H4 (cell line): ENCODE results near the gene ZFP91. TPM values are rescaled to one million over a fixed set of nuclear protein-coding genes. Genes with fewer than 3 reads are reported as not detected.

Source experiments
- DNase-seq: peaks from one replicate; pipeline ENCODE4 v3.0.0-alpha.2; 2015; ENCODE audit warnings: low spot score
- total RNA-seq: library from RNA; depleted of rRNA; stranded (reverse); fragments of >200 nt; shearing (Covaris generic); gene quantifications from 2 replicates; pipeline ENCODE4 v1.2.3, GENCODE V29; 2014

The ZFP91 gene
- total RNA-seq, 1 experiment from 2014 or later: 49.2 TPM

DNA sequence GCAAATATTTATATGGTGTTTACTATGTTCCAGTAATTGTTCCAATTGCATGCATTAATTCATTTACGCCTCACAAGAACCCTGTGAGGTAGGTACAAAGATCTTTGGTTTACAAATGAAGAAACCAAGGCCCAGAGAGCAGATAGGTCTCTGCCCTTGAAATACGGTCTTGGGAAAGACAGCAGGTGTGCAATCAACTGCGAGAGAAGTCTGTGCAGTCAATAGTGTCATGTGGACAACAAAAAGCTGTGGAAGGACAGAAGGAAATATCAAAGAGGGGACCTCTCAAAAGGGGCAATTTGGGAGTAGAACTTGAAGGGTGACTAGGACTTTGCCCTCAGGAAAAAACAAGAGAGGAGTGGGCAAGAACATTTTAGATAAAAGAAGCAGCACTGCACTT, 52.5 kb downstream of the ZFP91 start:
- no peak for DNase-seq

DNA sequence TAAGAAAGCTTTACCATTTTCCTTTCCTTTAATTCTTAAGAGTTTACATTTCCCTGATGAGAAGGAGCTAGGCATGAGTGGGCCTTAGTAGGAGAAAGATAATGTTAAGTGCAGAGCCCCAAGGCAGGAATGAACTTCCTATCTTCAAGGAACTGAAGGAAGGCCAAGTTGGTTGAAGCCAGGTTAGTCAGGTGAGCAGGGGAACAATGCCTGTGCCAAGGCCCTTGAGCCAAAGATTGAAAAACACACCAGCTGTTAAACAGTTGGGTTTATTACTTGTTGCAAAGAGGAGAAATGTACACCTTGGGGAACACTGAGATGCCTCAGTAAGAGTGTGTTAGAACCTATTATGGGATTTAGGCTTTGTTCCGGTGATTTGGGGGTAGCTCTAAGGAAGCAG, 53.6 kb downstream of the ZFP91 start:
- DNase-seq: no peak

DNA sequence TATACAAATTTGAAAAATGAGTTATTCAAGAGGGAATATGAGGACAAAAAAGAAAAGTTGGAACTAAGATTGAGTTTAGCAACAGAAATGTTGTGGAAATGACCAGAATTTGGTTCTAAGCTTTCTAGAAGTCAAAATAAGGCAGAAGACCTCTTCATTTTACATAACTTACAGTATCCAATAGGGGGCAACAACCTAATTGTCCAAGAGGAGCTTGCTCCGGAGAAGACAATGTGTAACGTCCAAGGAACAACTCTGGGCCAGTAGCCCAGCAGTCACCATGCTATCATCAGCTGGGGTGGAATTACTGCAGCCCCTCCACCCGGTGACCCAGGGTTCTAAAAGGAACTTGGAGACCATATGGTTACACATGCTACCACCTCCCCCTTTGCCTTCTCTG, 57.7 kb downstream of the ZFP91 start:
- no peak for DNase-seq

DNA sequence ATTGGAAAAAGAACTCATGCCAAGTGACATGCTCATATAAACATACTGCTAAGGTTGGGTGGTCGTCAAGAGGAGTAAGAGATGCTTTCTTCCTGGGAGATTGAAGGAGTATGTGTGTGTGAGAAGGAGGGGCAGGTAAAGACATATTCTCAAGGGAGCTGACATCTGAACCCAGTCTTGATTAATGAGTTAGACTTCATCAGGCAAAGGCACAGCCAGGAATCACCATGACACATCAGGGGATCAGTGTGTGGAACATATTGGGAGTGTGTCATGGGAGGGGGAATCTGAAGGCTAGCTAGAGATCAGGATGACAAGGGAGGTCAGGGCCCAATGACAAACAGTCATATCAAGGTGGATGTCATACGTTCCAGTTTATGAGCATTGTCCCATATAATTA, 58.5 kb downstream of the ZFP91 start:
- DNase-seq: no peak

DNA sequence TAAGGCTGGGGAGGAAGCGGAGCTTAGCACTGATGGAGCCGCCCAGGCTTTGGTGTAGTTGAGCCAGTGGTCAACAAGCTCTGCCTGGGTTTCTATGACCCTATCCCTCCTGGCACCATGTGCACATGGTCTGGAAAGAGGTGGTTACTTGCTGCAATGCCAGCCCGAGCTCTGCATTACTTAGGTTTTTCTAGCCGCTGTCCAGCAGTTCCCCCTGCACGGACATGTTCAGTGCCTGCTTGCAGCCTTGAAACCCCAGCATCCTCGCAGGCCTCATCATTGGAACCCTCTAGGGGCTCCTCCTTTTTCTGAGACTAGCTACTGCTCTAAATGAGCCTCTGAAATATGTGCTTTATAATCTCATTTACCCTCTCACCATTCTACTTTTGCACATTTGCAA, 60.2 kb downstream of the ZFP91 start:
- no peak for DNase-seq

DNA sequence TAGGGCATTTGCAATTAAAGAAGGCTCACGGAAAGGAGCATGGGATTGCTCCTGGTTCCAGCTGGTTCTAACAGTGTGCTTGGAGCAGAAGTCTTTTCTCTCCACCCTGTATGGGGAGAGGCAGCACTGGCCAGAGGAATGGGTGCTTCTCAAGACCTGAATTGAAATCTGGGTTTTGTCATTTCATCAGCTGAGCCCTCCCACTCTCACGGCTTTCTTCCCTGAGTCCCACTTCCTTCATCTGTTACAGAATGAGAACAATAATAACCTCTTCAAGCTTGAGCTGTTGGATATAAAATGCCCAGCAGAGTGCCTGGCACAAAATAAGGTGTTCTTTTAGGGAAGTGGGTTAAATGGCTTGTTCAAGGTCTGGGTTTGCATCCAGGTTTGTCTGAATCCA, 60.8 kb downstream of the ZFP91 start:
- no peak for DNase-seq

DNA sequence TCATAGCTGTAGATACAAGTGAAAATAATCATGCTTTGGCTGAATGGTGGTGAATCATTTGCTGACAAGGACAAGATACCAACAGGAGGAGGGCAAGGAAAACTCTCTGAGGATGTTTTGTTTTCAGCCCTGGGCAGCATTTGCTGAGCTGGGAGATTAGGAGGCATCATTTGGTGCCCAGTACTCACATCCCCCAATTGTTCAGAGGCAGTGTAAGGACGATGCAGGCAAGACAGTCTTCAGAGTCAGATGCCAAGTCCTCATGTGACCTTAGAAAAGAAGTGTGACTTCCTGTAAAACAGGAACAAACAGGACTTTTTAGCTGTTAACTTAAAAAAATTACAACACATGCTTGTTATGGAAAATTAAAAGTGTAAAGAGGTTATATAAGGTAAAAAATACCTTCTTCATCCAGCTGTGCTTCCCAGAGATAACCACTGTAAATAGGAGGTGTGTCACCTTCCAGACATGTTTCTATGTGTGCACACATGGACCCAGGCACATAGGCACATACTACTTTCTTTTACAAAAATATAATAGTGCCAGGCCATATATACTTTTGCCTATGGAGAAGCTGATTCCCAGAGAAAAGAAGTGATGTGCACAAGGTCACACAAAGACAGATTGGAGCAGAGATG, 61.6 kb downstream of the ZFP91 start:
- DNase-seq: no peak

DNA sequence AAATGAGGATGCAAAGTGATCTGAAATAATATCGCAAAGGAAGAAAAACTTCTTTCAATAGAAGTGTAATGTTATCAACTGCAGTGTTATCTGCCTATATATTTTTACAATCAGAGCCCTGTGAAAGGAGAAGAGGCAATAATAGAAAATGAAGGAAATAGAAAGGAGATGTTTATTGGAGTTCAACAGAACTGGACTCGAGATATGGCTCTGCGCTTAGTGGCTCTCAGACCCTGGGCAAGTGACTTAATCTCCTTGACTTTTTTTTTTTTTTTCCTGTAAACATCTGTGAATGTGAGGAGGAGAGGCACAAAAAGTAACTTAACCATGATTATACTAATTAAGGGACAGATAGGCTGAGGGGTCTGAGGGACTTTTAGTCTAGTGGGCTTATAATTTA, 62.5 kb downstream of the ZFP91 start:
- DNase-seq: no peak

DNA sequence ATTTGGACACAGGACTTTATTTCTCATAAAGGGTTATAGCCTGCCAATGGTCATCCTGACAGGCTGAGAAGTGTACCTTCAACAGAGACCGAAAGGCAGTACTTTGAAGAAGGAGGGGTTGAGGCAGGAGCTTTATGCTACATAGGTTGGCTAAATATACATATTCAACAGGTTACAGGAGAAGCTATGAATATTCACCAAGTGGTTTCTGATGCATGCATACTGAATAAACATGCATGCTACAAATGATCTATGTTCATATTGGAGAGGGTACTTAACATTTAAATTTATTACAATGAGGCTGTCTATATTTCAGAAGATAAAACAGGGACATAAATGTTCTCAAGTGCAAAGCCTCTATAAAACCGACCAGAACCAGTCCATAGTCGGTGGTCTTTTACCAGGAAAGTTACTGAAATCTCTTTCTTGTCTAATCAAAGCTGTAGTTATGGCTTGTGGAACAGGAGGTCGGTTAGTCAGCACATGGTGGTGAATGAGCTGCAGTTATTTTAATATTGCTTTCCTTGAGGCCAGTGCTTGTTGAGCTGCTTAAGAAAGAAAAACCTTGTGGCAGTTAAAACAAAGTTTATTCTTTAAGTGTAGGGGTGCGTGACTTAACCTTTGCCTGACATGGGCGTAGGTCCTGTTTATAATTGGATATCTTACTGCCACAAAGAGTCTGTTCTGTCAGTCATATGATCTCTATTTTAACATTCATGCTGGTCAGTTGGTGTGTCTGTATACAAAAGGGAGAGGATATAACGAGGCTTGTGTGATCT, 63.1 kb downstream of the ZFP91 start:
- DNase-seq: no peak

DNA sequence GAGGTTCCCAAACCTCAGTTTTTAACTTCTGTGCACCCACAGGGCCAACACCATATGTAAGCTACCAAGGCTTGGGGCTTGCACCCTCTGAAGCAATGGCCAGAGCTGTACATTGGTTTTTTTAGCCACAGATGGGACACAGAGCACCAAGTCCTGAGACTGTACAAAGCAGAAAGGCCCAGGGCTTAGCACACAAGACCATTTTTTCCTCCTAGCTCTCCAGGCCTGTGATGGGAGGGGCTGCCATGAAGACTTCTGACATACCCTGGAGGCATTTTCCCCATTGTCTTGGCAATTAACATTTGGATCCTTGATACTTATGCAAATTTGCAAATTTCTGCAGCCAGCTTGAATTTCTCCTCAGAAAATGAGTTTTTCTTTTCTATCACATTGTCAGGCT, 67.0 kb downstream of the ZFP91 start:
- no peak for DNase-seq

DNA sequence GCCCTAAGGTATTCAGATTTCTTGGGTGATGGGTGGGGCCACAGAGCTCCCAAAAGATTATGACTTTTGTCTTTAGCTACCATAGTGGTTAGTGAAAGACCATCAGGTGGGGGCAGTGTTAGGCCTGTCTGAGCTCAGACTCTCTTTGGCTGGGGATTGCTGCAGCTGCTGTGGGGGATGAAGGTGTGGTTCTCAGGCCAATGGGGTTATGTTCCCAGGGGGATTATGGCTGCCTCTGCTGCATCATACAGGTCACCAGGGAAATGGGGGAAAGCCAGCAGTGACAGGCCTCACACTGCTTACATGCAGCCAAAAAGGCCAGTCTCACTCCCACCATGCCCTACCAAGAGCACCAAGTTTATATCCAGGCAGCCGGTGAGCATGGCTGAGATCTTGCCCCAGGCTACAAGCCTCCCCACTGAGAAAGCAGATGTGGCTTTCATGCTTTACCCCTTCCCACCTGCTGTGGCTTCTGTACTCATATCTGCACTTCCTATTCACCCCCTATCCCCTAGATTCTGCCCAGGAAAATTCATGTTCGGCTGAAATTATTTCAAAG, 68.4 kb downstream of the ZFP91 start:
- DNase-seq: no peak

DNA sequence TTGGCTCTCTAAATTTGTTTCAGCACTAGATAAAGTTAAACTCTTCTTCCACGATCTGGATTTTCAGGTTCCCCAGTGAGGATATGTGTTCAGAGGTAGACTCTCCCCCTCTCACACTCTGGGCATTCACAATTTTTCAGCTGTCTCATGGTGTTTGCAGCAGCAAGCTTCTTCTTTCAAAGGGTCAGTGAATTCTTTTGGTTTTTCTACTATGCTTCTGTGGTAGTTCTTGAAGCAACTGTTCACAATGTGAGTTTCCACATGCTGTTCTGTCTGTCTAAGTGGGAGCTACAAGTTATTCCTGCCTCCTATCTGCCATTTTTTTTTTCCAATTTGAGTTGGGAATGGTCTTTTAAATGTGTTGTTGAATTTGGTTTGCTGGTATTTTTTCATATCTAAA, 69.0 kb downstream of the ZFP91 start:
- no peak for DNase-seq

DNA sequence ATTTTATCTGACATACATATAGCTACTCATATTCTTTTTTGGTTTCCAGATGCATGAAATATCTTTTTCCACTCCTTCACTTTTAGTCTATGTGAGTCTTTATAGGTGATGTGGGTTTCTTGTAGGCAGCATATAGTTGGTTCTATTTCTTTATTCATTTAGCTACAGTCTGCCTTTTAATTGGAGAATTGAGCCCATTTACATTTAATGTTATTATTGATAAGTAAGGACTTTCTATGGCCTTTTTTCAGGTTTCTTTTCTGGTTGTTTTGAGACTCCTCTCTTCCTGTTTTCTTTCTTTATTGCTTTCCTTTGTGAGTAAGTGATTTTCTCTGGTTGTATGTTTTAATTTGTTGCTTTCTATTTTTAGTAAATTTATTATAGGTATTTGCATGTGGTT, 70.8 kb downstream of the ZFP91 start:
- DNase-seq: no peak

DNA sequence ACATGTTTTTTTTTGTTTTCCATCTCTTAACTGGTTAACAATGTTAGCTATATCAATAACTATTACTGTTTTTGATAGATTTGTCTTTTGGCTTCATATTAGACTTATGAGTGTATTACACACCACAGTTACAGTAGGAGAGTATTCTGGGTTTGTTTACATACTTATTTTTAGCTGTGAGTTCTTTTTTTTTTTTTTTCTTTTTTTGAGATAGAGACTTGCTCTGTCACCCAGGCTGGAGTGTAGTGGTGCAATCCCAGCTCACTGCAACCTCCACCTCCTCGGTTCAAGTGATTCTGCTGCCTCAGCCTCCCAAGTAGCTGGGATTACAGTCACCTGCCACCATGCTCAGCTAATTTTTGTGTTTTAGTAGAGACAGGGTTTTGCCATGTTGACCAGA, 71.6 kb downstream of the ZFP91 start:
- no peak for DNase-seq

DNA sequence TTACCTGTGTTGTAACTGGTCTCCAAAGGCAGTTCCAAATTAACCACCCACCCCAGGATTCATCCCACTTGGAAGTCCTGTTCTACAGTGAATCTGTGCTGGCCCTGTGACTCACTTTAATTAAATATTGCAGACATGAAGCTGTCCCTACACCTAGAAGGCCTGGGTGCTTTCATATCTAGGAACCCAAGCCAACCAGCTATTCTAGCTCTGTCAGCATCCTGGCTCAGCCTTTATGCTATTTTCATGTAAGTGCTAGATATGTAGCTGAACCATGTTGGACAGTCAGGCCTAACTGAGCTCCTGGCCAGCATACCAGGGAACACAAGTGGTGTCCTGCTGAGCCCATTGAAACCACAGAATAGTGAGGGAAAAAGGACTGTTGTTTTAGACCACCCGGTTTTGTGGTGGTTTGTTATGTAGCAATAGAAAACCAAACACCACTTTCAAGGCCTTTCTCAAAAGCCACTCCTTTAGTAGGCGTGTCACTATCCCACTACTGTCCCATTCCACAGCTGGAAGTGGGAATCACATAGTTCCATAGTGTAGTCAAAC, 73.9 kb downstream of the ZFP91 start:
- DNase-seq: no peak

DNA sequence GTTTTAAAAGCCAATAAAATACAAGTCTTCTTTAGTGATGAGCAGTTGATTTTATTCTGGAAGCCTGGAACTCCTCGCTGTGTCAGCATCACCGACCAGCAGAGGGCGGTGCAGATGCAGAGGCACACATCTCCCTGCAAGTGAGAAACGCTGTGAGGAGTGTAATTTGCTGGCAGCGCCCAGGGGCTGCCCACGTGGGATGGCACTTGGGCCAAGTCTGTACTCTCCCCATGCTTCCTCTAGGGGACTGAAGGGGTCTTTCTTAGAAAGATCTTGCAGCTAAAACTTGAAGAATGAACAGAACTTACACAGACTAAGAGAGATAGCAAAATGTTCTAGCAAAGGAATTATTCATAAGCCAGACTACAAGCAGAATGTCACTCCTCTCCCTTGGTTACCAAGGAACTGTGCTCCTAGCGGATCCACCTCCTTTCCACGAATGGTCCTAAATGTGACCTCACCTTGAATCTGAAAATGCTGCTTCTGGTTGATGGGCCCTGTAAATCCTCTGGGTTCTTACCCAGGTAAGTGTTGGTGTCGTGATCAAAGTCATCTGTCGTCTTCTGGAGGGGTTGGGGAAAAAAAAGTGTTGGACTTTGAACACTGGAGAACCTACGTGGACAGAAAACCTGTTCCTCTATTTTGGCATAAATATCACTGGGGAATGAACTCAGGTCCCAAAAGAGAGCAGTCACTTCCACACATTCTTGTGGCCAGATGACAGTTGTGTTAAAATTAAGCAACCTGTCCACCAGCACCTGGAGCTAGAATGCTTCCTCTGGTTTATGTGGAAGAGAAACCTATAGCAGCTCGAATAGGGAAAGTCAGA, 75.4 kb downstream of the ZFP91 start:
- DNase-seq: peak; percentile 80

DNA sequence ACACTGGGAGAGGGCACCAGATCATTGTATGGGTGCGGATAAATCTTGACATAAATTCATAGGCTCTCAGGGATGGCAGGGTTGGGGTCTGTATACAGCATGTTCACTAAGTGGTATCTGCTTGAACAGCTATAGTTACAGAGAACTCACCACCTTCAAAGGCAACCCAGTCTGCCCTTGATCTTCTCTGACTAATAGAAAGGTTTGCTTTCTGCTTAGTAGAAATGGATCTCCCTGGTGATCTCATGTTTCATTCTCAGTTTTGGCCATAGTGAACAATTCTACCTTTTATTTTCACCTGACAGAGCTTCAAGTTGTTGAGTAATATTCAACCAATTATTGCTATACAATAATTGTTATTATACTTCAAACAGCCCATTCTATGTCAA, 76.0 kb downstream of the ZFP91 start:
- DNase-seq: no peak

DNA sequence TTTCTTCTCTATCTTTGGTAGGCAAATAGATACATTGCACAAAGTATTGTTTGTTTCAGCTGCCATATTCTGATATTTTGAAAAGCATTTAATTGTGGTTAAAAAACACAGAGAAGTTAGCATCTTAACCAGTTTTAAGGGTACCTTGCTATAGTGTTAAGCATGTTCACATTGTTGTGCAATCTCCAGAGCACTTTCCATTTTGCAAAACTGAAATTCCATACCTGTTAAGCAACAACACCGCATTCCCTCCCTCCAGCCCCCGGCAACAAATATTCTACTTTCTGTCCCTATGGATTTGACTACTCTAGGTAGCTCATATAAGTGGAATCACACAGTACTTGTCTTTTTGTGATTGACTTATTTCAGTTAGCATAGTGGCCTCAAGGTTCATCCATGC, 77.5 kb downstream of the ZFP91 start:
- DNase-seq: no peak

DNA sequence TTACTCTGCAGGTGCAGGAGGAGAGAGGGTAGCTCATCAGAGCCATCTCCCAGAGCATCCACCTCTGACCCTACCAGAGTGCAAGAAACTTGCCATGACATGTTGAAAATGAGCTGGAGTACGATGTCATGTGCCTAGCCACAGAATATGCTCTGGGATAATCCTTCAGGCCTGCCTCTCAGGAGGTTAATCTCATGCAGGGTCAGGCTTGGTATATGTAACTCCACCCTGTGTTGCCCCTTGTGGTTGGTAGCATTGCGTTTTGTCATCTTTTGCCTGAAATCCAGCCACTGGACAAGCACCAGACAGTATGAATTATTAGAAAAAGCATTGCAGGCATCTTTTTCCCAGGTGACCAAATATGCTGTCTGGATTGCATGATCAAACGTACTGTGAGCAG, 79.8 kb downstream of the ZFP91 start:
- no peak for DNase-seq

DNA sequence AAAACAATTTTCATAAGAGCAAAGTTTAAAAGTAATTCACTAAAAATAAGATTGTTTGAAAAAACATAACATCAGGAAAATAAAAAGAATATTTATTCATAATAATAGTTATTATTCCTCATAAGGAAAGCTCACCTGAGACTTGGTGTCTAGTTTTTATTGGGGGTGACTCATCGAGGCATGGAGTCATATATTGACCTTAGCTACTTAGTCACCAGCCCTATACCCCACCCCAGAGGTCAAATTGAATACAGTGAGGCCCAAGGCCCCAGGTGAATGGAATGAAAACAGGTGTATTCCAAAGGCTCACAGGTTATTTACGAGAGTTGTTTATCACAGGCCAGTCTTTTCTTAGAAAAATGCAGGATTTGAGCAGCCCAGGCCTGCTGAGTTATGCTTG, 80.5 kb downstream of the ZFP91 start:
- no peak for DNase-seq

DNA sequence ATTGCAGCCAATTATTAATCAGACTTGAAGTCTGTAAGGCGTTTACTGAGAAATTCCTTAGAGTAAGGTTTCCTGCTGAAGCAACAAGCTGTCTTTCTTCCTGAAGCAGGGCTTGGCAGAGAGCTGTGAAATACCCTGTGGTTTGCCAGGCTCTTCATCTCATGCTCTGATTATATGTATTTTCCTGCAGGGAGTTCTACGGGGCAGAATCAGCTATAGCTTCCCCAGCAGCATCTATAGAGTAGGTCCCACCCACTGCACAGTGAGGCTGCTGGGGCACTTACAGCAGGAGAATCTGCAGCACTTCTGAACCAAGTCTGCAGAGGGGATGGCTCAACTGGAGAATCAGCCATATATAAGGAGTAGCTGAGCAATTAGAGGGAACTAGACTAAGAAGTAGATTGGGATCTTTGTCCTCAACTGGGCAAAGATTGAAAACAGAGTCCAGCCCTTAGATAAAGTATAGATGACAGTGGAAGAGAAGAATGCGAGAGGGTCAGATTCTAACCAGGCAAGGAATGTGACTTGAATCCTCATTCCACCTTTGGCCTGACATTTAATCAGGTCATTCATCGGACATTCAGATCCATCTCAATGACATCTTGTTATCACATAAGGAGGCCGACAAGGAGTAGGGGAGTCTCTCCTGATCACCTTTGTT, 81.2 kb downstream of the ZFP91 start:
- no peak for DNase-seq
